Fibroblast of lung (primary cell): ENCODE data around the gene SLC6A2. TPM values are rescaled to one million over a fixed set of nuclear protein-coding genes. Genes with fewer than 3 reads are reported as not detected.

Experiments
- DNase-seq, 2 donors: peaks; one replicate each; pipeline versions ENCODE4 v3.0.0 to v3.0.0-alpha.2; 2010; ENCODE audit warnings: low read depth in 2 of 2
- H2AFZ ChIP-seq: 2 replicates; pipeline ENCODE4 v1.5.1; 2012; ENCODE audit warnings: low read length, control low read depth, inconsistent platforms
- H3K27ac ChIP-seq: 2 replicates; pipeline ENCODE4 v1.5.1; 2011; ENCODE audit warnings: low read length, control low read depth; ENCODE audit not compliant: insufficient read depth
- H3K27me3 ChIP-seq: 2 replicates; pipeline ENCODE4 v1.5.1; 2011; ENCODE audit warnings: mild to moderate bottlenecking, low read length; ENCODE audit not compliant: control insufficient read depth, insufficient read depth
- H3K36me3 ChIP-seq: 2 replicates; pipeline ENCODE4 v1.5.1; 2011; ENCODE audit warnings: low read length; ENCODE audit not compliant: control insufficient read depth, insufficient read depth
- H3K4me1 ChIP-seq: 2 replicates; pipeline ENCODE4 v1.5.1; 2011; ENCODE audit warnings: low read length; ENCODE audit not compliant: control insufficient read depth, insufficient read depth; ENCODE audit errors: extremely low read depth
- H3K4me2 ChIP-seq: 2 replicates; pipeline ENCODE4 v1.5.1; 2011; ENCODE audit warnings: low read length, control low read depth; ENCODE audit not compliant: insufficient read depth; ENCODE audit errors: extremely low read depth
- H3K4me3 ChIP-seq, 4 experiments: fragments of 200-600 bp in 1 of 4; sonication (generic) in 1 of 4; replicated peaks in 1 of 4; 2 replicates each; pipeline ENCODE4 v1.5.1; 2011 to 2016; ENCODE audit warnings: low read length in 4 of 4, low read depth in 3 of 4, mild to moderate bottlenecking in 3 of 4, control low read depth in 2 of 4, inconsistent platforms in 1 of 4, mixed read lengths in 1 of 4; ENCODE audit not compliant: insufficient read depth in 1 of 4; ENCODE audit errors: control extremely low read depth in 1 of 4
- H3K79me2 ChIP-seq: 2 replicates; pipeline ENCODE4 v1.5.1; 2012; ENCODE audit warnings: mild to moderate bottlenecking, low read length, inconsistent platforms; ENCODE audit not compliant: control insufficient read depth, insufficient read depth
- H3K9ac ChIP-seq: 2 replicates; pipeline ENCODE4 v1.5.1; 2011; ENCODE audit warnings: mild to moderate bottlenecking, low read length, control low read depth; ENCODE audit not compliant: insufficient read depth
- H3K9me3 ChIP-seq: 2 replicates; pipeline ENCODE4 v1.5.1; 2012; ENCODE audit warnings: low read depth, low read length; ENCODE audit not compliant: control insufficient read depth, insufficient read depth
- H4K20me1 ChIP-seq: 2 replicates; pipeline ENCODE4 v1.5.1; 2011; ENCODE audit warnings: low read length; ENCODE audit not compliant: control insufficient read depth, insufficient read depth; ENCODE audit errors: extremely low read depth
- EZH2 ChIP-seq: IDR thresholded peaks from 2 replicates; pipeline ENCODE4 v1.5.1; 2012; ENCODE audit warnings: low read length, control low read depth, mild to moderate bottlenecking; ENCODE audit errors: missing control alignments
- polyA plus RNA-seq, 2 donors: library from polyadenylated mRNA; depleted of rRNA in 1 of 2; stranded (reverse) in 1 of 2; unstranded in 1 of 2; fragments of >200 nt; gene quantifications; 2 replicates each; pipeline ENCODE4 v1.2.1, GENCODE V29; 2011 to 2012; ENCODE audit warnings: missing spikeins in 1 of 2
- total RNA-seq: library from RNA; depleted of rRNA; stranded (reverse); fragments of >200 nt; gene quantifications from 2 replicates; pipeline ENCODE4 v1.2.1, GENCODE V29; 2014
- TF ChIP-seq, protein P1 (sequence below), 2 donors: IDR thresholded peaks in 1 of 2; conservative IDR thresholded peaks in 1 of 2; 1 replicate in 1 of 2; 2 replicates in 1 of 2; pipeline ENCODE4 v1.5.1; 2011 to 2012; ENCODE audit warnings: low read length in 2 of 2, control low read depth in 1 of 2, inconsistent platforms in 1 of 2, low read depth in 1 of 2, mild to moderate bottlenecking in 1 of 2

Gene SLC6A2
- total and polyA plus RNA-seq, 2 donors (not counting 1 experiment from before 2014, with no cell fraction given): not detected

DNA sequence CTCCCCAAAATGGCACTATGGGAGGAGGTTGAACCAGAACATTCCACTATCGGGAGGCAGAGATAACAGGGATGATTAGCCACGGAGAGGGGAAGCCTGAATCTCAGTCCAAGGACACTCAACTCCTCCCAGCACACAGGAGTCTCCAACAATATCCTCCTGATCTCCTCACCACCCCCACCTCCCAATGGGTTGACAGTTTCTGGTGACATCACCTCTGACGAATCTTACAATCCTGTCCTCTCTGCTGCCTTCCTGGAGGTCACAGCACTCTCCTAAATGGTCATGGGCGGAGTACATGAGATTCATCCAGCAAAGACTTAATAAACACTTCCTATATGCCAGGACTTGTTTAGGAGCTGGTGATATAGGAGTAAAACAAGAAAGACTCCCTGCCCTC, 80.9 kb downstream of the SLC6A2 start:
- H3K4me2 ChIP-seq: no peak overlapping the region

DNA sequence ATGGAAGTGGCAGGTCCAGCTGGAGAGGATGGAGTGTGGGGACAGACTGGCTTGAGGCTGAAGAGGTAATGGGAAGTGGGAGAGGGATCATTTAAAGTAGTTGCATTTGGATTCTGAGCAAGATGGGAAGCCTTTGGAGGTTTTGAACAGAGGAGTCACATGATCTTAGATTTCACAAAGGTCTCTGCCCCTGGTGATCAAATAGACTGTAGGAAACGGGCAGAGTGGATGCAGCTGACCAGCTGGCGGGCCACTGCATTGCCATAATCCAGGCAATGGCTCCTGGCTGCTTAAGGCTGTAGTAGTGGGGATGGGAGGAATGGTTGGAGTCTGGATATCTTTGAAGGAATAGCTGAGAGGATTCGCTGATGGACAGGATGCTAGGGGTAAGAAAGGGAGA, 81.5 kb downstream of the SLC6A2 start:
- H2AFZ ChIP-seq: no peak overlapping the region
- no peak overlapping the region for H3K4me2 ChIP-seq
- no peak for DNase-seq
- H3K27me3 ChIP-seq: no peaks in the 10 kb centered on the region
- H4K20me1 ChIP-seq: no peaks in the 10 kb centered on the region
- H3K36me3 ChIP-seq: no peaks in the 10 kb centered on the region
- H3K27ac ChIP-seq: no peak overlapping the region
- no peaks in the 10 kb centered on the region for H3K79me2 ChIP-seq
- H3K4me1 ChIP-seq: no peaks in the 10 kb centered on the region
- no peaks in the 10 kb centered on the region for H3K9me3 ChIP-seq
- no peak for TF ChIP-seq EZH2
- TF ChIP-seq, protein P1, sequence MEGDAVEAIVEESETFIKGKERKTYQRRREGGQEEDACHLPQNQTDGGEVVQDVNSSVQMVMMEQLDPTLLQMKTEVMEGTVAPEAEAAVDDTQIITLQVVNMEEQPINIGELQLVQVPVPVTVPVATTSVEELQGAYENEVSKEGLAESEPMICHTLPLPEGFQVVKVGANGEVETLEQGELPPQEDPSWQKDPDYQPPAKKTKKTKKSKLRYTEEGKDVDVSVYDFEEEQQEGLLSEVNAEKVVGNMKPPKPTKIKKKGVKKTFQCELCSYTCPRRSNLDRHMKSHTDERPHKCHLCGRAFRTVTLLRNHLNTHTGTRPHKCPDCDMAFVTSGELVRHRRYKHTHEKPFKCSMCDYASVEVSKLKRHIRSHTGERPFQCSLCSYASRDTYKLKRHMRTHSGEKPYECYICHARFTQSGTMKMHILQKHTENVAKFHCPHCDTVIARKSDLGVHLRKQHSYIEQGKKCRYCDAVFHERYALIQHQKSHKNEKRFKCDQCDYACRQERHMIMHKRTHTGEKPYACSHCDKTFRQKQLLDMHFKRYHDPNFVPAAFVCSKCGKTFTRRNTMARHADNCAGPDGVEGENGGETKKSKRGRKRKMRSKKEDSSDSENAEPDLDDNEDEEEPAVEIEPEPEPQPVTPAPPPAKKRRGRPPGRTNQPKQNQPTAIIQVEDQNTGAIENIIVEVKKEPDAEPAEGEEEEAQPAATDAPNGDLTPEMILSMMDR (conservative IDR thresholded peaks at IDR 0.05 in 1 of 2, IDR thresholded peaks at IDR 0.05 in 1 of 2; ENCODE audit: low read depth in 1 of 2, low read length in 2 of 2): no peak
- no peak overlapping the region for H3K9ac ChIP-seq
- no peak overlapping the region for H3K4me3 ChIP-seq

More for the DNA sequence above, 80.9 kb downstream of the SLC6A2 start:
- Histone ChIP-seq H3K36me3 (no peaks in the 10 kb centered on the region), H3K9me3 (no peaks in the 10 kb centered on the region), H3K79me2 (no peaks in the 10 kb centered on the region), H3K9ac (no peak overlapping the region), H4K20me1 (no peaks in the 10 kb centered on the region), H3K4me3 (no peak overlapping the region), H2AFZ (no peak overlapping the region), H3K4me1 (no peaks in the 10 kb centered on the region), H3K27ac (no peak overlapping the region), H3K27me3 (no peaks in the 10 kb centered on the region)
- DNase-seq: no peak
- no peak for TF ChIP-seq EZH2
- TF ChIP-seq, protein P1 (conservative IDR thresholded peaks at IDR 0.05 in 1 of 2, IDR thresholded peaks at IDR 0.05 in 1 of 2; ENCODE audit: low read depth in 1 of 2, low read length in 2 of 2): no peak

DNA sequence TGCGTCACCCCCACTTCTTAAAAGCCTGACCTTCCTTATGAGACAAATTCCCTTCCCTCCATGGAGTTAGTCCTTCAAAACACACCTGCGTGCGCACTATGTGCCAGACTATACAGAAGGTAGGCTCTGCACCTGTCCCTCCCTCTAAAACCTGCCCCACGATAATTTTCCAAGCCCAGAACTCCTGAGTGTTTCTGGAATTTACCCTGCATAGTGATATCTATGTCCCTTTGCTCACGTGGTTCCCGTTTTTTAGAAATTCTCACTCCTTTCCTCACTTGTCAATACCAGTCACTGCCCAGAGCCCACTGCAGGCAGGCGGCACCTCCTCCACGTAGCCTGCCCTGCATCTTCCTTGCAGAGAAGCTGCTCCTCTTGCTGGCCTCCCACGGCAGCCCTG, 82.2 kb downstream of the SLC6A2 start:
- H2AFZ ChIP-seq: no peak overlapping the region
- no peak overlapping the region for H3K9ac ChIP-seq
- H3K36me3 ChIP-seq: no peaks in the 10 kb centered on the region
- no peak overlapping the region for H3K27ac ChIP-seq
- TF ChIP-seq, protein P1 (conservative IDR thresholded peaks at IDR 0.05 in 1 of 2, IDR thresholded peaks at IDR 0.05 in 1 of 2; ENCODE audit: low read depth in 1 of 2, low read length in 2 of 2): no peak
- TF ChIP-seq EZH2: no peak
- no peak for DNase-seq
- H3K4me1 ChIP-seq: no peaks in the 10 kb centered on the region
- H3K4me2 ChIP-seq: no peak overlapping the region
- H3K27me3 ChIP-seq: no peaks in the 10 kb centered on the region
- H3K4me3 ChIP-seq: no peak overlapping the region
- H3K79me2 ChIP-seq: no peaks in the 10 kb centered on the region
- H4K20me1 ChIP-seq: no peaks in the 10 kb centered on the region
- H3K9me3 ChIP-seq: no peaks in the 10 kb centered on the region
